ENCODE data around the gene TNFSF8.

The TNFSF8 gene

GRCh38 chr9:114950761-114951160, 20.4 kb upstream of the TNFSF8 start:
- H3K4me3 ChIP-seq (ENCODE audit: low read length) = no peak overlapping the region
- DNase-seq (ENCODE audit: low read depth) = no peak
- TF ChIP-seq CTCF (conservative IDR thresholded peaks at IDR 0.05; ENCODE audit: low read depth, low read length) = no peak

GRCh38 chr9:114947058-114947457, 16.7 kb upstream of the TNFSF8 start:
- H3K4me3 ChIP-seq (ENCODE audit: low read length) = no peak overlapping the region
- TF ChIP-seq CTCF (conservative IDR thresholded peaks at IDR 0.05; ENCODE audit: low read depth, low read length) = no peak
- DNase-seq (ENCODE audit: low read depth) = no peak

GRCh38 chr9:114945616-114946412, 15.4 kb upstream of the TNFSF8 start:
- no peak for TF ChIP-seq CTCF (conservative IDR thresholded peaks at IDR 0.05; ENCODE audit: low read depth, low read length)
- H3K4me3 ChIP-seq (ENCODE audit: low read length) = no peak overlapping the region
- no peak for DNase-seq (ENCODE audit: low read depth)

- no peak overlapping the region for H3K4me3 ChIP-seq (ENCODE audit: low read length)
- no peak for TF ChIP-seq CTCF (conservative IDR thresholded peaks at IDR 0.05; ENCODE audit: low read depth, low read length)
- DNase-seq (ENCODE audit: low read depth) = no peak
Observed at GRCh38 chr9:114941376-114941775, 11.0 kb upstream of the TNFSF8 start.

GRCh38 chr9:114938687-114939575, 8.5 kb upstream of the TNFSF8 start:
- DNase-seq (ENCODE audit: low read depth) = no peak
- no peak for TF ChIP-seq CTCF (conservative IDR thresholded peaks at IDR 0.05; ENCODE audit: low read depth, low read length)
- no peak overlapping the region for H3K4me3 ChIP-seq (ENCODE audit: low read length)

GRCh38 chr9:114937516-114937915, 7.1 kb upstream of the TNFSF8 start:
- no peak for TF ChIP-seq CTCF (conservative IDR thresholded peaks at IDR 0.05; ENCODE audit: low read depth, low read length)
- no peak for DNase-seq (ENCODE audit: low read depth)
- no peak overlapping the region for H3K4me3 ChIP-seq (ENCODE audit: low read length)
